Liver (tissue), 9 donors: ENCODE data around the gene GHR. TPM values are rescaled to one million over a fixed set of nuclear protein-coding genes. Genes with fewer than 3 reads are reported as not detected.

Source experiments
- DNase-seq: peaks from one replicate; pipeline ENCODE4 v3.0.0-alpha.2; 2017; ENCODE audit warnings: low spot score
- H3K27ac ChIP-seq, 2 donors: one replicate each; pipeline ENCODE4 v1.7.0; 2013; ENCODE audit warnings: inconsistent platforms in 2 of 2, low read length in 2 of 2, control low read depth in 1 of 2, low read depth in 1 of 2, mild to moderate bottlenecking in 1 of 2
- H3K27me3 ChIP-seq, 4 donors: one replicate each; pipeline versions ENCODE4 v1.6.1 to v1.7.0; 2013; ENCODE audit warnings: low read length in 3 of 4, inconsistent platforms in 1 of 4, mild to moderate bottlenecking in 1 of 4, moderate library complexity in 1 of 4; ENCODE audit not compliant: control insufficient read depth in 4 of 4, insufficient read depth in 4 of 4
- H3K36me3 ChIP-seq, 4 donors: one replicate each; pipeline versions ENCODE4 v1.6.1 to v1.7.0; 2013; ENCODE audit warnings: low read length in 3 of 4, mild to moderate bottlenecking in 3 of 4, low read depth in 1 of 4, moderate library complexity in 1 of 4; ENCODE audit not compliant: control insufficient read depth in 4 of 4, insufficient read depth in 3 of 4
- H3K4me1 ChIP-seq, 4 donors: one replicate each; pipeline versions ENCODE4 v1.6.1 to v1.7.0; 2013; ENCODE audit warnings: low read length in 3 of 4, mild to moderate bottlenecking in 3 of 4, moderate library complexity in 1 of 4; ENCODE audit not compliant: control insufficient read depth in 4 of 4, insufficient read depth in 4 of 4
- H3K4me3 ChIP-seq, 3 donors: one replicate each; pipeline versions ENCODE4 v1.6.1 to v1.7.0; 2013; ENCODE audit warnings: low read length in 3 of 3, control low read depth in 1 of 3, low read depth in 1 of 3, mild to moderate bottlenecking in 1 of 3
- H3K9ac ChIP-seq, 2 donors: one replicate each; pipeline ENCODE4 v1.7.0; 2013; ENCODE audit warnings: low read length in 2 of 2, mild to moderate bottlenecking in 2 of 2, moderate library complexity in 2 of 2, control low read depth in 1 of 2, low read depth in 1 of 2
- H3K9me3 ChIP-seq, 4 donors: one replicate each; pipeline versions ENCODE4 v1.6.1 to v1.7.0; 2013; ENCODE audit warnings: low read length in 3 of 4; ENCODE audit not compliant: control insufficient read depth in 4 of 4
- ATF3 ChIP-seq: IDR thresholded peaks from 2 replicates; pipeline ENCODE4 v1.6.1; 2016; ENCODE audit warnings: antibody characterized with exemption
- CTCF ChIP-seq: fragments of 150-350 bp; IDR thresholded peaks from 2 replicates; pipeline ENCODE4 v1.5.1; 2017; ENCODE audit warnings: improper control_type of control experiment, low read depth, low read length; ENCODE audit not compliant: missing input control
- EGR1 ChIP-seq, 2 donors: IDR thresholded peaks; 2 replicates each; pipeline ENCODE4 v1.6.1; 2016 to 2018; ENCODE audit warnings: antibody characterized with exemption in 2 of 2, low read depth in 2 of 2
- FOXA1 ChIP-seq: IDR thresholded peaks from 2 replicates; pipeline ENCODE4 v1.6.1; 2016; ENCODE audit warnings: antibody characterized with exemption
- FOXA2 ChIP-seq: IDR thresholded peaks from 2 replicates; pipeline ENCODE4 v1.6.1; 2016; ENCODE audit warnings: antibody characterized with exemption
- GABPA ChIP-seq, 2 donors: IDR thresholded peaks in 1 of 2; conservative IDR thresholded peaks in 1 of 2; 2 replicates each; pipeline ENCODE4 v1.6.1; 2016; ENCODE audit warnings: antibody characterized with exemption in 2 of 2, mild to moderate bottlenecking in 1 of 2, moderate library complexity in 1 of 2
- HNF4A ChIP-seq, 2 donors: conservative IDR thresholded peaks; 2 replicates each; pipeline ENCODE4 v1.6.1; 2016; ENCODE audit warnings: antibody characterized with exemption in 2 of 2, mild to moderate bottlenecking in 2 of 2
- HNF4G ChIP-seq: IDR thresholded peaks from 2 replicates; pipeline ENCODE4 v1.6.1; 2016; ENCODE audit warnings: antibody characterized with exemption
- JUND ChIP-seq, 2 donors: IDR thresholded peaks; 2 replicates each; pipeline ENCODE4 v1.6.1; 2016; ENCODE audit warnings: antibody characterized with exemption in 2 of 2
- MAX ChIP-seq: IDR thresholded peaks from 2 replicates; pipeline ENCODE4 v1.6.1; 2016; ENCODE audit warnings: antibody characterized with exemption
- NR2F2 ChIP-seq: IDR thresholded peaks from 2 replicates; pipeline ENCODE4 v1.6.1; 2016; ENCODE audit warnings: antibody characterized with exemption
- RAD21 ChIP-seq, 2 donors: IDR thresholded peaks; 2 replicates each; pipeline ENCODE4 v1.6.1; 2016; ENCODE audit warnings: antibody characterized with exemption in 2 of 2, mild to moderate bottlenecking in 2 of 2
- REST ChIP-seq: IDR thresholded peaks from 2 replicates; pipeline ENCODE4 v1.6.1; 2016; ENCODE audit warnings: antibody characterized with exemption, mild to moderate bottlenecking
- RXRA ChIP-seq, 2 donors: IDR thresholded peaks; 2 replicates each; pipeline ENCODE4 v1.6.1; 2017 to 2018; ENCODE audit warnings: antibody characterized with exemption in 2 of 2, mild to moderate bottlenecking in 1 of 2
- TAF1 ChIP-seq: conservative IDR thresholded peaks from 2 replicates; pipeline ENCODE4 v1.6.1; 2016; ENCODE audit warnings: antibody characterized with exemption, mild to moderate bottlenecking
- ZBTB33 ChIP-seq: IDR thresholded peaks from 2 replicates; pipeline ENCODE4 v1.6.1; 2016; ENCODE audit warnings: antibody characterized with exemption
- WGBS: extraction: QIAGEN DNeasy Blood & Tissue Kit; methylation state at CpG from one replicate; pipeline ENCODE4 v1.1.7; 2013; 5-methylcytosine and 5-hydroxymethylcytosine counted together
- polyA plus RNA-seq, 2 donors: library from polyadenylated mRNA; stranded (reverse) in 1 of 2; unstranded in 1 of 2; fragments of 200-250 nt in 1 of 2; fragments of >200 nt in 1 of 2; fragmentation: Nextera tagmentation in 1 of 2; extraction: Ambion mirVana in 1 of 2; gene quantifications; one replicate each; pipeline versions ENCODE4 v1.2.1 to v1.2.3, GENCODE V29; 2013 to 2015
- total RNA-seq, 2 donors: library from RNA; depleted of rRNA; stranded (reverse); fragments of >200 nt; gene quantifications; one replicate each; pipeline ENCODE4 v1.2.3, GENCODE V29; 2014
- donor health status: healthy.
- donor health status: healthy.
- donor health status: healthy.
- donor health status: healthy.
- donor health status: healthy.

GHR gene
- total and polyA plus RNA-seq, 4 donors: 6.6 to 104 (median 20.9) TPM

GRCh38 chr5:42422656-42423280, 471 bp upstream of the GHR start:
- 11% methylated on average over 7 of the region's 7 CpGs for WGBS
- Histone ChIP-seq H3K9me3 (no peaks in the 10 kb centered on the region), H3K4me3 (peak overlapping the region; percentile 30 to 92 (median 86)), H3K4me1 (peaks cover 0 to 43% (median 24%) of the 10 kb centered on the region in 4 donors), H3K27me3 (no peaks in the 10 kb centered on the region), H3K36me3 (no peaks in the 10 kb centered on the region), H3K27ac (peak overlapping the region; percentile 55 to 83), H3K9ac (peak overlapping the region; percentile 32 to 51)
- no peak for TF ChIP-seq MAX
- no peak for TF ChIP-seq ZBTB33
- TF ChIP-seq EGR1 (IDR thresholded peaks at IDR 0.05; ENCODE audit: low read depth in 2 of 2): no peak
- TF ChIP-seq JUND (IDR thresholded peaks at IDR 0.05): no peak
- TF ChIP-seq GABPA (IDR thresholded peaks at IDR 0.05 in 1 of 2, conservative IDR thresholded peaks at IDR 0.05 in 1 of 2): no peak
- TF ChIP-seq ATF3: no peak
- no peak for TF ChIP-seq NR2F2
- TF ChIP-seq CTCF: no peak
- no peak for TF ChIP-seq FOXA2
- TF ChIP-seq REST: no peak
- TF ChIP-seq TAF1: no peak
- no peak for TF ChIP-seq HNF4A (conservative IDR thresholded peaks at IDR 0.05)
- no peak for TF ChIP-seq FOXA1
- no peak for TF ChIP-seq RXRA (IDR thresholded peaks at IDR 0.05)
- no peak for DNase-seq

GRCh38 chr5:42426016-42426415, 2.8 kb downstream of the GHR start:
- DNase-seq: no peak
- peak overlapping the region in 2 of 3 donors; percentile 88 to 92 for H3K4me3 ChIP-seq
- peak overlapping the region in 1 of 2 donors; percentile 51 for H3K9ac ChIP-seq
- H3K9me3 ChIP-seq: no peaks in the 10 kb centered on the region
- no peak overlapping the region for H3K27ac ChIP-seq
- no peaks in the 10 kb centered on the region for H3K36me3 ChIP-seq
- WGBS: 46% methylated on average over 3 of the region's 3 CpGs
- no peaks in the 10 kb centered on the region for H3K27me3 ChIP-seq
- peaks cover 0 to 65% (median 34%) of the 10 kb centered on the region in 4 donors for H3K4me1 ChIP-seq
- TF ChIP-seq HNF4G (no peak), REST (no peak), HNF4A (conservative IDR thresholded peaks at IDR 0.05) (no peak), TAF1 (no peak), CTCF (no peak), RAD21 (IDR thresholded peaks at IDR 0.05) (no peak), JUND (IDR thresholded peaks at IDR 0.05) (no peak), MAX (no peak), FOXA1 (no peak), GABPA (IDR thresholded peaks at IDR 0.05 in 1 of 2, conservative IDR thresholded peaks at IDR 0.05 in 1 of 2) (no peak), FOXA2 (no peak)
